ENCODE measurements around the gene DCAF15.

Gene DCAF15

DNA sequence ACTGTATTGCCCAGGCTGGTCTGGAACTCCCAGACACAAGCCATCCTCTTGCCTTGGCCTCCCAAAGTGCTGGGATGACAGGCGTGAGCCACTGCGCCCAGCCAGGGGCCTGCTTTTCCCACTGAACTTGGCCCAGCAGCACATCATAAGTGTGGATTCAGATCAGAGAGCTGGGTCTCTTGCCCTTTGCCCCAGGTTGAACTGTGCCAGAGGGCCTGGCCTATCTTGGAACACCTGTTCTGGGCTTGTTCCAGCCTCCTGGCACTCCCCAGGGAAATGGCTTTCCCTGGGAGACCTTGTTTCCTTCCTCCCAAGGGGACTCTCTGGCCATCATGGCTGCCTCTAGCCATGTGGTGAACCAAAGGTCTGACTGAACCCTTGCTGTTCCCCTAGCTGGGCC is 42.9 kb upstream of the DCAF15 start:
- H3K4me3 ChIP-seq (ENCODE audit: low read length), result no peak overlapping the region
- TF ChIP-seq, protein P1, sequence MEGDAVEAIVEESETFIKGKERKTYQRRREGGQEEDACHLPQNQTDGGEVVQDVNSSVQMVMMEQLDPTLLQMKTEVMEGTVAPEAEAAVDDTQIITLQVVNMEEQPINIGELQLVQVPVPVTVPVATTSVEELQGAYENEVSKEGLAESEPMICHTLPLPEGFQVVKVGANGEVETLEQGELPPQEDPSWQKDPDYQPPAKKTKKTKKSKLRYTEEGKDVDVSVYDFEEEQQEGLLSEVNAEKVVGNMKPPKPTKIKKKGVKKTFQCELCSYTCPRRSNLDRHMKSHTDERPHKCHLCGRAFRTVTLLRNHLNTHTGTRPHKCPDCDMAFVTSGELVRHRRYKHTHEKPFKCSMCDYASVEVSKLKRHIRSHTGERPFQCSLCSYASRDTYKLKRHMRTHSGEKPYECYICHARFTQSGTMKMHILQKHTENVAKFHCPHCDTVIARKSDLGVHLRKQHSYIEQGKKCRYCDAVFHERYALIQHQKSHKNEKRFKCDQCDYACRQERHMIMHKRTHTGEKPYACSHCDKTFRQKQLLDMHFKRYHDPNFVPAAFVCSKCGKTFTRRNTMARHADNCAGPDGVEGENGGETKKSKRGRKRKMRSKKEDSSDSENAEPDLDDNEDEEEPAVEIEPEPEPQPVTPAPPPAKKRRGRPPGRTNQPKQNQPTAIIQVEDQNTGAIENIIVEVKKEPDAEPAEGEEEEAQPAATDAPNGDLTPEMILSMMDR (conservative IDR thresholded peaks at IDR 0.05; ENCODE audit: low read length), result no peak
- DNase-seq (ENCODE audit: low read depth), result no peak

GRCh38 chr19:13913352-13913751 is 39.0 kb upstream of the DCAF15 start:
- DNase-seq (ENCODE audit: low read depth), result no peak
- TF ChIP-seq, protein P1 (conservative IDR thresholded peaks at IDR 0.05; ENCODE audit: low read length), result no peak
- no peak overlapping the region for H3K4me3 ChIP-seq (ENCODE audit: low read length)

DNA sequence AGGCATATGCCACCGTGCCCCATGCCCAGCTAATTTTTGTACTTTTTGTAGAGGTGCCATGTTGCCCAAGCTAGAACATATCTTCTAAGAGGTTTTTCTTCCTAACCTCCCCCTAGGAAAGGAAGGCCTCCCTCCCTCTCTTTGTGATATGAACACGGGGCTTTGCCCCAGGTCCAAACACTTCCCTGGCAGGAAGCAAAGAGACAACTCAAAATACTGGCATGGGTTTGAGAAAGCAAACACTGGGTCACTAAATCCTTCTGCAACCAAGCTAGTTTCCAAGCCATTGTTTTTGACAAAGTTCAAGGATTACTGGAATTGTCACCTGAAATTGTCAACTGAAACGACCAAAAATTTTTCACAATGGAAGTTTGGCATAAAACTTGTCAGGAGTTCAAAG is 37.5 kb upstream of the DCAF15 start:
- no peak overlapping the region for H3K4me3 ChIP-seq (ENCODE audit: low read length)
- DNase-seq (ENCODE audit: low read depth), result no peak
- TF ChIP-seq, protein P1 (conservative IDR thresholded peaks at IDR 0.05; ENCODE audit: low read length), result no peak

GRCh38 chr19:13917888-13918406 is 34.4 kb upstream of the DCAF15 start:
- no peak overlapping the region for H3K4me3 ChIP-seq (ENCODE audit: low read length)
- TF ChIP-seq, protein P1 (conservative IDR thresholded peaks at IDR 0.05; ENCODE audit: low read length), result no peak
- no peak for DNase-seq (ENCODE audit: low read depth)

- no peak for DNase-seq (ENCODE audit: low read depth)
- no peak overlapping the region for H3K4me3 ChIP-seq (ENCODE audit: low read length)
- TF ChIP-seq, protein P1 (conservative IDR thresholded peaks at IDR 0.05; ENCODE audit: low read length), result no peak
Measured at GRCh38 chr19:13918726-13919411, 33.4 kb upstream of the DCAF15 start.

- no peak overlapping the region for H3K4me3 ChIP-seq (ENCODE audit: low read length)
- no peak for DNase-seq (ENCODE audit: low read depth)
- TF ChIP-seq, protein P1 (conservative IDR thresholded peaks at IDR 0.05; ENCODE audit: low read length), result no peak
Measured at GRCh38 chr19:13920524-13920923, 31.8 kb upstream of the DCAF15 start.
